Body of pancreas (tissue), 4 donors: Measurements from ENCODE around the gene RPRD1A. TPM values are rescaled to one million over a fixed set of nuclear protein-coding genes. Genes with fewer than 3 reads are reported as not detected.

Experiments used
- ATAC-seq: fragments of 150-250 bp; one replicate; pipeline ENCODE4 v1.9.1; 2016
- DNase-seq, 4 donors: peaks; one replicate each; pipeline ENCODE4 v3.0.0-alpha.2; 2019
- H3K27ac ChIP-seq, 4 donors: fragments of 200-600 bp; sonication (generic); 1 replicate in 3 of 4; 2 replicates in 1 of 4; pipeline versions ENCODE4 v1.5.1 to v1.6.1; 2016 to 2019; ENCODE audit warnings: mild to moderate bottlenecking in 1 of 4, mixed read lengths in 1 of 4, moderate library complexity in 1 of 4
- H3K27me3 ChIP-seq, 2 donors: fragments of 200-600 bp; sonication (generic); one replicate each; pipeline ENCODE4 v1.6.0; 2016; ENCODE audit warnings: mild to moderate bottlenecking in 1 of 2
- H3K36me3 ChIP-seq, 2 donors: fragments of 200-600 bp; sonication (generic); replicated peaks in 1 of 2; 2 replicates each; pipeline ENCODE4 v1.5.1; 2016; ENCODE audit warnings: low read depth in 2 of 2; ENCODE audit not compliant: insufficient read depth in 1 of 2
- H3K4me1 ChIP-seq: fragments of 200-600 bp; sonication (generic); one replicate; pipeline ENCODE4 v1.6.0; 2016
- H3K4me3 ChIP-seq, 2 donors: fragments of 200-600 bp; sonication (generic); 1 replicate in 1 of 2; 2 replicates in 1 of 2; pipeline ENCODE4 v1.5.1; 2016 to 2019
- H3K9me3 ChIP-seq, 3 donors: fragments of 200-600 bp; sonication (generic); 1 replicate in 2 of 3; 2 replicates in 1 of 3; pipeline ENCODE4 v1.5.1; 2016
- CTCF ChIP-seq, 7 experiments: fragments of 450-650 bp in 4 of 7; fragments of 200-600 bp in 3 of 7; sonication (generic) in 3 of 7; IDR thresholded peaks; one replicate each; pipeline ENCODE4 v1.5.1; 2016 to 2019; ENCODE audit warnings: antibody characterized with exemption in 7 of 7
- POLR2A ChIP-seq, 3 donors: fragments of 450-650 bp; IDR thresholded peaks; one replicate each; pipeline ENCODE4 v1.6.1; 2016; ENCODE audit warnings: antibody characterized with exemption in 3 of 3, mild to moderate bottlenecking in 2 of 3
- WGBS, 2 donors: methylation state at CpG; one replicate each; pipeline ENCODE4 v1.1.5; 2017; 5-methylcytosine and 5-hydroxymethylcytosine counted together
- intact Hi-C: fragments of 100-400 bp; cut with DNase I; formaldehyde crosslinking; loops from one replicate; pipeline ENCODE4 v1.15.1; 2023
- total RNA-seq, 2 donors: library from RNA; depleted of rRNA; stranded (reverse); fragments of >200 nt; gene quantifications; one replicate each; pipeline ENCODE4 v1.1.0, GENCODE V29; 2016

The RPRD1A gene
- total RNA-seq, 2 donors from 2014 or later = 36.3 to 66.6 TPM

DNA sequence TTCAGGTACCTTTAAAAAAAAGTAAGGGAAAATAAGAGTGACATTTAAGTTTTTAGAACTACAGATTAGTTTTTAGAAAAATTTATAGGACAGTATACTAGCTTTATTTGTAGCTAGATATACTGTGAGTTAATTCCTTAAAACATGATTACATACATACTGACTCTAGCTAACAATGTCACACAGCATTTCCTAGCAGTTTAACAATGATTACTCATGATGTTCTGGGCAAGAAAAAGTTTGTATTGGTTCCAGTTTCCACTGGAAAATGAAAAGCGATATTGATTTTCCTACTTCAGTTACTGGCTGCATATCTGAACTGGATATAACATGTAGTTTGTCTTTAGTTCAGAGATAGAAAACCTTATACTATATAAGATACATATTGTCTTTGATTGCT is 42.4 kb upstream of the RPRD1A start:
- Histone ChIP-seq H3K27me3 (no peaks in the 10 kb centered on the region), H3K4me3 (no peak overlapping the region), H3K36me3 (peaks cover 0 to 7% of the 10 kb centered on the region in 2 donors), H3K4me1 (peaks cover 17% of the 10 kb centered on the region), H3K9me3 (no peaks in the 10 kb centered on the region), H3K27ac (no peak overlapping the region)
- TF ChIP-seq CTCF (IDR thresholded peaks at IDR 0.05) (no peak), POLR2A (IDR thresholded peaks at IDR 0.05) (no peak)
- 32 to 38% methylated on average over 1 of the region's 1 CpG for WGBS, 2 donors
- ATAC-seq (peak; percentile 61), DNase-seq (no peak)
- intact Hi-C loops = no loop called here

- no peak for ATAC-seq
- Histone ChIP-seq H3K4me1 (peaks cover 17% of the 10 kb centered on the region), H3K27me3 (no peaks in the 10 kb centered on the region), H3K27ac (no peak overlapping the region), H3K9me3 (no peaks in the 10 kb centered on the region), H3K4me3 (no peak overlapping the region), H3K36me3 (peaks cover 0 to 5% of the 10 kb centered on the region in 2 donors)
- TF ChIP-seq CTCF (IDR thresholded peaks at IDR 0.05) (no peak), POLR2A (IDR thresholded peaks at IDR 0.05) (no peak)
- DNase-seq = no peak
- intact Hi-C loops = no loop called here
- 75 to 76% methylated on average over 5 of the region's 5 CpGs for WGBS, 2 donors
Measured at GRCh38 chr18:36108601-36109000, 41.2 kb upstream of the RPRD1A start.

DNA sequence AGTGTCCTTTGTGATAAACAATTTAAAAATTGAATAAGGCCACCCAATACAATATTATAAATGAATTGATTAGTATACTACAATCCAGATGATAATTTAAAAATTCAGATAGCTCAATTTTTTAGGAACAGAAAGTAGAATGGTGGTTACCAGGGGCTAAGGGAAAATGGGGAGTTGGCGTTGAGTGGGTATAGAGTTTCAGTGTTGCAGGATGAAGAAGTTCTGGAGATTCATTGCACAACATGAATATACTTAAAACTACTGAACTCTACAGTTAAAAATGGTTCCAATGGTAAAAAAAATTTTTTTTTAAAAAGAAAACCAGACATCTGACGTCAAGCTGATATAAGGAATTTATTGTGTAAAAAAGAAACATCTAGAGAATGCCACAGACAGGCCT is 40.8 kb upstream of the RPRD1A start:
- Histone ChIP-seq H3K27ac (no peak overlapping the region), H3K4me3 (no peak overlapping the region), H3K9me3 (no peaks in the 10 kb centered on the region), H3K27me3 (no peaks in the 10 kb centered on the region), H3K36me3 (peaks cover 0 to 3% of the 10 kb centered on the region in 2 donors), H3K4me1 (peaks cover 17% of the 10 kb centered on the region)
- ATAC-seq = no peak
- intact Hi-C loops = no loop called here
- 45 to 48% methylated on average over 2 of the region's 2 CpGs for WGBS, 2 donors
- TF ChIP-seq CTCF (IDR thresholded peaks at IDR 0.05) (no peak), POLR2A (IDR thresholded peaks at IDR 0.05) (no peak)
- no peak for DNase-seq

GRCh38 chr18:36107477-36107876 is 40.1 kb upstream of the RPRD1A start:
- peaks cover 0 to 3% of the 10 kb centered on the region in 2 donors for H3K36me3 ChIP-seq
- H3K4me3 ChIP-seq = no peak overlapping the region
- intact Hi-C loops = no loop called here
- H3K27me3 ChIP-seq = no peaks in the 10 kb centered on the region
- H3K27ac ChIP-seq = no peak overlapping the region
- no peak for TF ChIP-seq POLR2A (IDR thresholded peaks at IDR 0.05)
- DNase-seq (no peak), ATAC-seq (no peak)
- H3K9me3 ChIP-seq = no peaks in the 10 kb centered on the region
- H3K4me1 ChIP-seq = peaks cover 17% of the 10 kb centered on the region

DNA sequence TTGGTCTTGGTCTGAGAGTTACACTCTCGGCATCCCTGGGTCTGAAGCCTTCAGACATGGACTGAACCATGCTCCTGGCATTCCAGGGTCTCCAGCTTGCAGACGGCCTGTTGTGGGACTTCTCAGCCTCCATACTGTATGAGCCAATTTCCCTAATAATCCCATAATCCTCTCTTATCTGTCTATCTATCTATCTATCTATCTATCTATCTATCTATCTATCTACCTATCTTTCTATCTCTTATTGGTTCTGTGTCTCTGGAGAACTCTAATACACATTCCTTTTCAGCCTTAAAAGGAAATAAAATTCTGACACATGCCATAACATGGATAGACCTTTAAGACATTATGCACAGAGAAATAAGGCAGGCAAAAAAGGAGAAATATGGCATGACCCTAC is 37.4 kb upstream of the RPRD1A start:
- ATAC-seq (no peak), DNase-seq (no peak)
- WGBS, 2 donors = 78 to 89% methylated on average over 2 of the region's 2 CpGs
- no peak for TF ChIP-seq CTCF (IDR thresholded peaks at IDR 0.05)
- no peak for TF ChIP-seq POLR2A (IDR thresholded peaks at IDR 0.05)
- peaks cover 9% of the 10 kb centered on the region for H3K4me1 ChIP-seq
- H3K9me3 ChIP-seq = no peaks in the 10 kb centered on the region
- H3K27me3 ChIP-seq = no peaks in the 10 kb centered on the region
- intact Hi-C loops = no loop called here
- H3K4me3 ChIP-seq = no peak overlapping the region
- H3K27ac ChIP-seq = no peak overlapping the region
- no peaks in the 10 kb centered on the region for H3K36me3 ChIP-seq
